WTC11 (cell line): ENCODE results near the gene RADIL. TPM values are rescaled to one million over a fixed set of nuclear protein-coding genes. Genes with fewer than 3 reads are reported as not detected.
A peak's percentile ranks its signal among the peaks of the same experiment; 100 is the strongest.

Experiments used
- ATAC-seq: fragments of 200-7000 bp; cut with Tn5 transposase; 2 replicates; pipeline ENCODE4 v1.10.0; 2021; ENCODE audit warnings: mild to moderate bottlenecking, moderate library complexity
- CTCF ChIA-PET: fragments of 300-600 bp; sonication (Branson Sonifier 250); formaldehyde crosslinking; loops from one replicate; lab custom pipeline; 2021; ENCODE audit warnings: antibody characterized with exemption; lab: Charles Lee
- POLR2A ChIA-PET: fragments of 350-600 bp; sonication (Branson Sonifier 250); formaldehyde crosslinking; loops from one replicate; lab custom pipeline; 2021; ENCODE audit warnings: antibody characterized with exemption; lab: Charles Lee
- DNase-seq: peaks from one replicate; pipeline ENCODE4 v3.0.0; 2021; ENCODE audit warnings: low spot score
- H3K27ac Mint-ChIP-seq: 2 replicates; pipeline ENCODE4 v1.8.0; 2021; ENCODE audit warnings: mixed read lengths
- H3K27me3 Mint-ChIP-seq: 2 replicates; pipeline ENCODE4 v1.8.0; 2021; ENCODE audit warnings: low read depth, mild to moderate bottlenecking, moderate library complexity, mixed read lengths
- H3K36me3 Mint-ChIP-seq: 2 replicates; pipeline ENCODE4 v1.8.0; 2021; ENCODE audit warnings: mixed read lengths
- H3K4me1 Mint-ChIP-seq: 2 replicates; pipeline ENCODE4 v1.8.0; 2022; ENCODE audit warnings: mixed read lengths
- H3K4me3 Mint-ChIP-seq: 2 replicates; pipeline ENCODE4 v1.8.0; 2021; ENCODE audit warnings: mild to moderate bottlenecking, moderate library complexity, mixed read lengths
- H3K9me3 Mint-ChIP-seq: 2 replicates; pipeline ENCODE4 v1.8.0; 2021; ENCODE audit warnings: mixed read lengths
- AR ChIP-seq: fragments of 250-450 bp; sonication (Bioruptor Pico); IDR thresholded peaks from 2 replicates; pipeline ENCODE4 v1.9.0; 2021; ENCODE audit warnings: mild to moderate bottlenecking
- ATF3 ChIP-seq: sonication (generic); formaldehyde crosslinking; conservative IDR thresholded peaks from 2 replicates; pipeline ENCODE4 v1.8.1; 2022; ENCODE audit warnings: mild to moderate bottlenecking, missing genetic modification reagents
- EMX1 ChIP-seq: fragments of 250-450 bp; sonication (Bioruptor Pico); IDR thresholded peaks from 2 replicates; pipeline ENCODE4 v1.8.0; 2021; ENCODE audit warnings: mild to moderate bottlenecking
- FOXJ3 ChIP-seq: sonication (generic); formaldehyde crosslinking; IDR thresholded peaks from 2 replicates; pipeline ENCODE4 v1.9.0; 2021; ENCODE audit warnings: missing genetic modification reagents, mild to moderate bottlenecking, borderline replicate concordance
- FOXK1 ChIP-seq: sonication (generic); formaldehyde crosslinking; IDR thresholded peaks from 2 replicates; pipeline ENCODE4 v1.8.0; 2022; ENCODE audit warnings: mild to moderate bottlenecking, moderate library complexity, missing genetic modification reagents
- NR3C1 ChIP-seq: sonication (generic); formaldehyde crosslinking; conservative IDR thresholded peaks from 2 replicates; pipeline ENCODE4 v1.8.1; 2023; ENCODE audit warnings: low read depth, mild to moderate bottlenecking, missing genetic modification reagents
- PRRX2 ChIP-seq: fragments of 250-450 bp; sonication (Bioruptor Pico); IDR thresholded peaks from 2 replicates; pipeline ENCODE4 v1.8.0; 2021; ENCODE audit warnings: mild to moderate bottlenecking
- SMAD4 ChIP-seq: sonication (generic); formaldehyde crosslinking; IDR thresholded peaks from 2 replicates; pipeline ENCODE4 v1.8.0; 2022; ENCODE audit warnings: mild to moderate bottlenecking, missing genetic modification reagents
- TEAD4 ChIP-seq: sonication (generic); formaldehyde crosslinking; IDR thresholded peaks from 2 replicates; pipeline ENCODE4 v1.8.0; 2022; ENCODE audit warnings: mild to moderate bottlenecking, missing genetic modification reagents
- ZNF138 ChIP-seq: sonication (generic); formaldehyde crosslinking; conservative IDR thresholded peaks from 2 replicates; pipeline ENCODE4 v1.8.1; 2022; ENCODE audit warnings: mild to moderate bottlenecking, moderate library complexity, missing genetic modification reagents
- ZNF219 ChIP-seq: sonication (generic); formaldehyde crosslinking; IDR thresholded peaks from 2 replicates; pipeline ENCODE4 v1.8.0; 2023; ENCODE audit warnings: missing genetic modification reagents, mild to moderate bottlenecking, borderline replicate concordance
- ZNF317 ChIP-seq: sonication (generic); formaldehyde crosslinking; IDR thresholded peaks from 2 replicates; pipeline ENCODE4 v1.8.1; 2023; ENCODE audit warnings: low read depth, mild to moderate bottlenecking, moderate library complexity, missing genetic modification reagents, borderline replicate concordance
- ZNF396 ChIP-seq: fragments of 250-450 bp; sonication (Bioruptor Pico); IDR thresholded peaks from 2 replicates; pipeline ENCODE4 v1.8.0; 2021; ENCODE audit warnings: mild to moderate bottlenecking, moderate library complexity, borderline replicate concordance
- ZNF416 ChIP-seq: fragments of 250-450 bp; sonication (Bioruptor Pico); IDR thresholded peaks from 2 replicates; pipeline ENCODE4 v1.9.0; 2021; ENCODE audit warnings: mild to moderate bottlenecking, inconsistent platforms
- total RNA-seq: library from RNA; stranded (reverse); gene quantifications from 3 replicates; pipeline ENCODE4 v1.2.3, GENCODE V29; 2021
- TF ChIP-seq, protein P1 (sequence below): sonication (generic); formaldehyde crosslinking; IDR thresholded peaks from 2 replicates; pipeline ENCODE4 v1.8.0; 2023; ENCODE audit warnings: missing genetic modification reagents, mild to moderate bottlenecking, borderline replicate concordance
- TF ChIP-seq, protein P2 (sequence below): sonication (generic); formaldehyde crosslinking; IDR thresholded peaks from 2 replicates; pipeline ENCODE4 v1.8.1; 2023; ENCODE audit warnings: mild to moderate bottlenecking, missing genetic modification reagents, moderate library complexity
- TF ChIP-seq, protein P3 (sequence below): fragments of 200-600 bp; IDR thresholded peaks from 2 replicates; pipeline ENCODE4 v1.8.0; 2022; ENCODE audit warnings: antibody characterized with exemption
- TF ChIP-seq, protein P4 (sequence below): sonication (generic); formaldehyde crosslinking; IDR thresholded peaks from 2 replicates; pipeline ENCODE4 v1.8.0; 2023; ENCODE audit warnings: missing genetic modification reagents
- TF ChIP-seq, protein P5 (sequence below): fragments of 250-450 bp; sonication (Bioruptor Pico); IDR thresholded peaks from 2 replicates; pipeline ENCODE4 v1.9.0; 2021; ENCODE audit warnings: mild to moderate bottlenecking

RADIL gene
- total RNA-seq, 1 experiment from 2014 or later = 11.1 TPM

DNA sequence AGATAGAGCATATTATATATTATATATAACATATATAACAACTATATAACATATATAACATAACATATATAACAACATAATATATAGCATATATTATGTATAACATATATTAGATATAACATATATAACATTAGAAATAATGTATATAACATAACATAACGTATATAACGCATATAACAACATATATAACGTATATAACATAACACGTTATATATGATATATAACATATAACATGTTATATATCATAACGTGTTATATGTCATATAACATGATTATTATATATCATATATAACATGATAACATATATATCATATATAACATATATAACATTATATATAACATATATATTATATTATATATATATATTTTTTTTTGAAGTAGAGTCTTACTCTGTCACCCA is 104.4 kb downstream of the RADIL start:
- Mint-ChIP-seq H3K4me1 (peaks cover 14% of the 10 kb centered on the region), H3K27me3 (no peaks in the 10 kb centered on the region; the same call in 1 of the 2 replicates), H3K4me3 (no peak overlapping the region), H3K27ac (no peak overlapping the region), H3K9me3 (no peaks in the 10 kb centered on the region), H3K36me3 (peaks cover 11% of the 10 kb centered on the region)
- DNase-seq = no peak
- no peak for TF ChIP-seq EMX1 (CRISPR knock-in tag)
- no peak for TF ChIP-seq FOXK1 (CRISPR knock-in tag)
- no peak for TF ChIP-seq PRRX2 (CRISPR knock-in tag)
- TF ChIP-seq ZNF219 (CRISPR knock-in tag) = no peak
- no peak for TF ChIP-seq NR3C1 (CRISPR knock-in tag)
- no peak for TF ChIP-seq TEAD4
- no peak for TF ChIP-seq FOXJ3 (CRISPR knock-in tag)
- TF ChIP-seq, protein P1, sequence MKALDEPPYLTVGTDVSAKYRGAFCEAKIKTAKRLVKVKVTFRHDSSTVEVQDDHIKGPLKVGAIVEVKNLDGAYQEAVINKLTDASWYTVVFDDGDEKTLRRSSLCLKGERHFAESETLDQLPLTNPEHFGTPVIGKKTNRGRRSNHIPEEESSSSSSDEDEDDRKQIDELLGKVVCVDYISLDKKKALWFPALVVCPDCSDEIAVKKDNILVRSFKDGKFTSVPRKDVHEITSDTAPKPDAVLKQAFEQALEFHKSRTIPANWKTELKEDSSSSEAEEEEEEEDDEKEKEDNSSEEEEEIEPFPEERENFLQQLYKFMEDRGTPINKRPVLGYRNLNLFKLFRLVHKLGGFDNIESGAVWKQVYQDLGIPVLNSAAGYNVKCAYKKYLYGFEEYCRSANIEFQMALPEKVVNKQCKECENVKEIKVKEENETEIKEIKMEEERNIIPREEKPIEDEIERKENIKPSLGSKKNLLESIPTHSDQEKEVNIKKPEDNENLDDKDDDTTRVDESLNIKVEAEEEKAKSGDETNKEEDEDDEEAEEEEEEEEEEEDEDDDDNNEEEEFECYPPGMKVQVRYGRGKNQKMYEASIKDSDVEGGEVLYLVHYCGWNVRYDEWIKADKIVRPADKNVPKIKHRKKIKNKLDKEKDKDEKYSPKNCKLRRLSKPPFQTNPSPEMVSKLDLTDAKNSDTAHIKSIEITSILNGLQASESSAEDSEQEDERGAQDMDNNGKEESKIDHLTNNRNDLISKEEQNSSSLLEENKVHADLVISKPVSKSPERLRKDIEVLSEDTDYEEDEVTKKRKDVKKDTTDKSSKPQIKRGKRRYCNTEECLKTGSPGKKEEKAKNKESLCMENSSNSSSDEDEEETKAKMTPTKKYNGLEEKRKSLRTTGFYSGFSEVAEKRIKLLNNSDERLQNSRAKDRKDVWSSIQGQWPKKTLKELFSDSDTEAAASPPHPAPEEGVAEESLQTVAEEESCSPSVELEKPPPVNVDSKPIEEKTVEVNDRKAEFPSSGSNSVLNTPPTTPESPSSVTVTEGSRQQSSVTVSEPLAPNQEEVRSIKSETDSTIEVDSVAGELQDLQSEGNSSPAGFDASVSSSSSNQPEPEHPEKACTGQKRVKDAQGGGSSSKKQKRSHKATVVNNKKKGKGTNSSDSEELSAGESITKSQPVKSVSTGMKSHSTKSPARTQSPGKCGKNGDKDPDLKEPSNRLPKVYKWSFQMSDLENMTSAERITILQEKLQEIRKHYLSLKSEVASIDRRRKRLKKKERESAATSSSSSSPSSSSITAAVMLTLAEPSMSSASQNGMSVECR (CRISPR knock-in tag) = no peak
- CTCF ChIA-PET = interaction anchor here (1.1 kb wide), 1 partner anchor 13 kb away, joined by 13 read pairs; no protein-coding TSS in a partner anchor
- POLR2A ChIA-PET = no interaction called here
- no peak for ATAC-seq

DNA sequence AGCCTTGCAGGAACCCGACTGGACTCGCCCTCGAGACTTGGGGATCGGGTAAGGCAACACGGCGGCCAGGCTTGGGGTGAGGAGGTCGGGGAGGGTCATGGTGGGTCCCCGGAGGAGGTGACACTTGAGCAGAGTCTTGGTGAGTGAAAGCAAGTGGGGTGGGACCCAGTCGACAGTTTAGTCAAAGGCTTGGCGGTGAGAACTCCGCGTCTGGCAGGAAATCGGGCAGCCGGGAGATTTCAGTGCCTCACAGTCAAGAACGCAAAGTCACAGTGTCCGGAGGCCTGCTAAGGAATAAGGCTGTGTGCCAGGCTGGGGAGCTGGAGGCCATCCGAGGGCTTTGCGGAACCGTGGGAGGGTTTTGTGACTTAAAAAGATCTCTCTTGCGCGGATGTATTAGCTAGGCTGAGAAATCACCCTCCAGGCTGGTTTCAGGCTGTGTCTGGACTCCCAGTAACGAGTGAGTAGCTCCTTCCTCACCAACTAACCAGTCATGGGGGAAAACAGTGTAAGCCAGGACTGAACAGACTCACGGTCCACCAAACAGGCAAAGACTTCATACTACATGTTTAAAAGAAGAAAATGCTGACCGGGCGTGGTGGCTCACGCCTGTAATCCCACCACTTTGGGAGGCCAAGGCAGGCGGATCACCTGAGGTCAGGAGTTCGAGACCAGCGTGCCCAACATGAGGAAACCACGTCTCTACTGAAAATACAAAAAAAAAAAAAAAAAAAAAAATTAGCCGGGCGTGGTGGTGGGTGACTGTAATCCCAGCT is 107.5 kb downstream of the RADIL start:
- DNase-seq (no peak), ATAC-seq (no peak)
- peaks cover 16% of the 10 kb centered on the region for H3K4me1 Mint-ChIP-seq
- H3K9me3 Mint-ChIP-seq = no peaks in the 10 kb centered on the region
- H3K27ac Mint-ChIP-seq = peak overlapping the region; percentile 92
- peak overlapping the region; percentile 96 for H3K4me3 Mint-ChIP-seq
- peaks cover 3% of the 10 kb centered on the region; the same call in 1 of the 2 replicates for H3K36me3 Mint-ChIP-seq
- ChIA-PET POLR2A (interaction anchor here (0.7 to 1.2 kb wide), 3 partner anchors 13 to 313 kb away, joined by 3 to 11 read pairs (median 3); no protein-coding TSS in a partner anchor), CTCF (interaction anchor here (0.7 to 2.6 kb wide), 5 partner anchors 16 to 107 kb away, joined by 6 to 75 read pairs (median 8); partner anchors contain the start of gene RADIL)
- H3K27me3 Mint-ChIP-seq = no peaks in the 10 kb centered on the region; the same call in 1 of the 2 replicates
- TF ChIP-seq ZNF396 (CRISPR knock-in tag) (no peak), ZNF317 (CRISPR knock-in tag) (no peak), ZNF416 (CRISPR knock-in tag) (no peak), ZNF138 (no peak), AR (CRISPR knock-in tag) (no peak), SMAD4 (CRISPR knock-in tag) (no peak), ATF3 (CRISPR knock-in tag) (no peak)
- TF ChIP-seq, protein P2, sequence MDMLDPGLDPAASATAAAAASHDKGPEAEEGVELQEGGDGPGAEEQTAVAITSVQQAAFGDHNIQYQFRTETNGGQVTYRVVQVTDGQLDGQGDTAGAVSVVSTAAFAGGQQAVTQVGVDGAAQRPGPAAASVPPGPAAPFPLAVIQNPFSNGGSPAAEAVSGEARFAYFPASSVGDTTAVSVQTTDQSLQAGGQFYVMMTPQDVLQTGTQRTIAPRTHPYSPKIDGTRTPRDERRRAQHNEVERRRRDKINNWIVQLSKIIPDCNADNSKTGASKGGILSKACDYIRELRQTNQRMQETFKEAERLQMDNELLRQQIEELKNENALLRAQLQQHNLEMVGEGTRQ = no peak
- TF ChIP-seq, protein P3, sequence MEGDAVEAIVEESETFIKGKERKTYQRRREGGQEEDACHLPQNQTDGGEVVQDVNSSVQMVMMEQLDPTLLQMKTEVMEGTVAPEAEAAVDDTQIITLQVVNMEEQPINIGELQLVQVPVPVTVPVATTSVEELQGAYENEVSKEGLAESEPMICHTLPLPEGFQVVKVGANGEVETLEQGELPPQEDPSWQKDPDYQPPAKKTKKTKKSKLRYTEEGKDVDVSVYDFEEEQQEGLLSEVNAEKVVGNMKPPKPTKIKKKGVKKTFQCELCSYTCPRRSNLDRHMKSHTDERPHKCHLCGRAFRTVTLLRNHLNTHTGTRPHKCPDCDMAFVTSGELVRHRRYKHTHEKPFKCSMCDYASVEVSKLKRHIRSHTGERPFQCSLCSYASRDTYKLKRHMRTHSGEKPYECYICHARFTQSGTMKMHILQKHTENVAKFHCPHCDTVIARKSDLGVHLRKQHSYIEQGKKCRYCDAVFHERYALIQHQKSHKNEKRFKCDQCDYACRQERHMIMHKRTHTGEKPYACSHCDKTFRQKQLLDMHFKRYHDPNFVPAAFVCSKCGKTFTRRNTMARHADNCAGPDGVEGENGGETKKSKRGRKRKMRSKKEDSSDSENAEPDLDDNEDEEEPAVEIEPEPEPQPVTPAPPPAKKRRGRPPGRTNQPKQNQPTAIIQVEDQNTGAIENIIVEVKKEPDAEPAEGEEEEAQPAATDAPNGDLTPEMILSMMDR = no peak
- TF ChIP-seq, protein P4, sequence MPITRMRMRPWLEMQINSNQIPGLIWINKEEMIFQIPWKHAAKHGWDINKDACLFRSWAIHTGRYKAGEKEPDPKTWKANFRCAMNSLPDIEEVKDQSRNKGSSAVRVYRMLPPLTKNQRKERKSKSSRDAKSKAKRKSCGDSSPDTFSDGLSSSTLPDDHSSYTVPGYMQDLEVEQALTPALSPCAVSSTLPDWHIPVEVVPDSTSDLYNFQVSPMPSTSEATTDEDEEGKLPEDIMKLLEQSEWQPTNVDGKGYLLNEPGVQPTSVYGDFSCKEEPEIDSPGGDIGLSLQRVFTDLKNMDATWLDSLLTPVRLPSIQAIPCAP = no peak
- TF ChIP-seq, protein P5, sequence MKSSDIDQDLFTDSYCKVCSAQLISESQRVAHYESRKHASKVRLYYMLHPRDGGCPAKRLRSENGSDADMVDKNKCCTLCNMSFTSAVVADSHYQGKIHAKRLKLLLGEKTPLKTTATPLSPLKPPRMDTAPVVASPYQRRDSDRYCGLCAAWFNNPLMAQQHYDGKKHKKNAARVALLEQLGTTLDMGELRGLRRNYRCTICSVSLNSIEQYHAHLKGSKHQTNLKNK = no peak
